Heart left ventricle (tissue), 16 donors: Measurements from ENCODE around the gene TMCO5A. TPM values are rescaled to one million over a fixed set of nuclear protein-coding genes. Genes with fewer than 3 reads are reported as not detected.

ENCODE experiments used
- ATAC-seq, 4 donors: fragments of 200-7000 bp; cut with Tn5 transposase; one replicate each; pipeline ENCODE4 v1.9.1; 2020 to 2022; ENCODE audit warnings: moderate library complexity in 4 of 4, mild to moderate bottlenecking in 3 of 4, moderate number of reproducible peaks in 1 of 4
- DNase-seq, 5 donors: peaks; one replicate each; pipeline ENCODE4 v3.0.0-alpha.2; 2020
- H3K27ac ChIP-seq, 12 donors: fragments of 200-600 bp; sonication (generic) in 4 of 12; one replicate each; pipeline versions ENCODE4 v1.5.0 to v1.8.0; 2016 to 2022; ENCODE audit warnings: mild to moderate bottlenecking in 2 of 12
- H3K27me3 ChIP-seq, 9 donors: fragments of 200-600 bp; sonication (generic) in 2 of 9; one replicate each; pipeline versions ENCODE4 v1.5.1 to v1.8.0; 2016 to 2022; ENCODE audit warnings: mild to moderate bottlenecking in 3 of 9
- H3K36me3 ChIP-seq, 9 donors: fragments of 200-600 bp; sonication (generic) in 2 of 9; one replicate each; pipeline versions ENCODE4 v1.5.0 to v1.8.0; 2018 to 2022; ENCODE audit warnings: mild to moderate bottlenecking in 2 of 9
- H3K4me1 ChIP-seq, 12 donors: fragments of 200-600 bp; sonication (generic) in 4 of 12; one replicate each; pipeline versions ENCODE4 v1.5.0 to v1.8.0; 2016 to 2022; ENCODE audit warnings: mild to moderate bottlenecking in 3 of 12
- H3K4me3 ChIP-seq, 12 donors: fragments of 200-600 bp; sonication (generic) in 4 of 12; one replicate each; pipeline versions ENCODE4 v1.5.0 to v1.8.0; 2017 to 2022; ENCODE audit warnings: mild to moderate bottlenecking in 9 of 12, moderate library complexity in 4 of 12
- H3K9me3 ChIP-seq, 12 donors: fragments of 200-600 bp; sonication (generic) in 4 of 12; one replicate each; pipeline versions ENCODE4 v1.5.0 to v1.8.0; 2016 to 2022; ENCODE audit warnings: mild to moderate bottlenecking in 1 of 12
- CTCF ChIP-seq, 12 donors: fragments of 200-600 bp; sonication (generic) in 4 of 12; IDR thresholded peaks; one replicate each; pipeline versions ENCODE4 v1.5.0 to v1.8.0; 2018 to 2022; ENCODE audit warnings: antibody characterized with exemption in 12 of 12, mild to moderate bottlenecking in 5 of 12
- POLR2A ChIP-seq, 2 donors: fragments of 450-650 bp; IDR thresholded peaks; one replicate each; pipeline ENCODE4 v1.6.1; 2017; ENCODE audit warnings: antibody characterized with exemption in 2 of 2, mild to moderate bottlenecking in 2 of 2, moderate library complexity in 2 of 2
- WGBS, 4 donors: extraction: QIAGEN DNeasy Blood & Tissue Kit in 2 of 4; methylation state at CpG; one replicate each; pipeline versions ENCODE4 v1.1.5 to v1.1.7; 2013 to 2018; 5-methylcytosine and 5-hydroxymethylcytosine counted together
- intact Hi-C, 10 donors: fragments of 100-400 bp; cut with DNase I; formaldehyde crosslinking; loops; one replicate each; pipeline versions ENCODE4 v1.11.1 to v1.14.2; 2022
- long read RNA-seq, 3 donors: library from polyadenylated mRNA; unstranded; transcript quantifications; one replicate each; pipeline ENCODE4 v2.0.0, GENCODE V29; 2020 to 2021
- polyA plus RNA-seq, 2 donors: library from polyadenylated mRNA; stranded (reverse); fragments of 200-250 nt; gene quantifications; one replicate each; pipeline ENCODE4 v1.2.3, GENCODE V29; 2013
- total RNA-seq, 9 donors: library from RNA; depleted of rRNA in 2 of 9; stranded (reverse); fragments of >200 nt in 2 of 9; fragmentation: NEBNext Ultra II Directional in 3 of 9; extraction: Animal tissue kit (Norgen Biotek cat#: 25700) in 3 of 9; gene quantifications; one replicate each; pipeline versions ENCODE4 v1.1.0 to v1.2.4, GENCODE V29; 2016 to 2023
- donor health status: ischemic (EF 13 %, LVEDD 7.1; RV severe dilation, severe dysfunction).
- donor health status: healthy with polysubstance abuse.
- donor health status: DM: no; HTN: yes; CAD: no.
- donor health status: DM: no; HTN: no; CAD: no.
- donor health status: ischemic (EF 25% LVEDD 6.9; RV normal size, moderate dysfunction).
- donor health status: ischemic (EF 25% LVEDD 5.7; RV mildly dilated, moderate dysfunction).
- donor health status: healthy.
- donor health status: DM: yes; HTN: yes; CAD: no.
- donor health status: ischemic (EF 35%, LVEDD 5.7; RV mildly dilated, moderate dysfunction).
- donor health status: nonischemic (EF 11% LVEDD 7.7; RV severe dilation, severe dysfunction).
- donor health status: DM: yes; HTN: yes; CAD: no.
- donor health status: PGD.
- donor health status: ischemic (EF 29% LVEDD 5.4; RV normal size, mild dysfunction).
- donor health status: nonischemic (EF 23%, LVEDD 6.1; RV moderate dilation, normal function).

TMCO5A gene
- total RNA-seq (not detected), polyA plus RNA-seq (not detected)
- long read RNA-seq, donor 1: 0 reads
- long read RNA-seq, donor 2: 0 reads
- long read RNA-seq, donor 3: 0 reads

GRCh38 chr15:37934340-37934739, at the start of gene TMCO5A:
TMCO5A (plus strand) TSS chr15:37934640; CDS start chr15:37936324, 1,684 bp downstream.
- DNase-seq (no peak), ATAC-seq (no peak)
- 52 to 67% (median 58%) methylated on average over 1 of the region's 1 CpG for WGBS, 4 donors
- H3K36me3 ChIP-seq: no peaks in the 10 kb centered on the region
- no peaks in the 10 kb centered on the region for H3K4me1 ChIP-seq
- no peaks in the 10 kb centered on the region for H3K27me3 ChIP-seq
- no peaks in the 10 kb centered on the region for H3K9me3 ChIP-seq
- no peak within 1 kb of the TSS for H3K27ac ChIP-seq
- intact Hi-C loops: no loop called here
- no peak within 1 kb of the TSS for H3K4me3 ChIP-seq
- no peak for TF ChIP-seq POLR2A (IDR thresholded peaks at IDR 0.05)
- no peak for TF ChIP-seq CTCF (IDR thresholded peaks at IDR 0.05)

GRCh38 chr15:37885651-37886050, 48.8 kb upstream of the TMCO5A start:
- DNase-seq: no peak
- intact Hi-C loops: loop anchor here in 4 of 10 donors (5.0 to 10.0 kb wide), 4 partner anchors 123 to 1003 kb away; no protein-coding TSS in a partner anchor
- ATAC-seq: no peak
- no peaks in the 10 kb centered on the region for H3K36me3 ChIP-seq
- no peak overlapping the region for H3K27ac ChIP-seq
- TF ChIP-seq POLR2A (IDR thresholded peaks at IDR 0.05): no peak
- TF ChIP-seq CTCF (IDR thresholded peaks at IDR 0.05): no peak
- no peak overlapping the region for H3K4me3 ChIP-seq
- peaks cover 0 to 8% (median 0%) of the 10 kb centered on the region in 12 donors for H3K4me1 ChIP-seq
- H3K9me3 ChIP-seq: no peaks in the 10 kb centered on the region
- H3K27me3 ChIP-seq: no peaks in the 10 kb centered on the region

GRCh38 chr15:37888356-37888755, 46.1 kb upstream of the TMCO5A start:
- DNase-seq (no peak), ATAC-seq (no peak)
- Histone ChIP-seq H3K4me1 (peaks cover 0 to 8% (median 0%) of the 10 kb centered on the region in 12 donors), H3K4me3 (no peak overlapping the region), H3K36me3 (no peaks in the 10 kb centered on the region), H3K27ac (no peak overlapping the region), H3K9me3 (no peaks in the 10 kb centered on the region), H3K27me3 (peaks cover 0 to 1% (median 0%) of the 10 kb centered on the region in 9 donors)
- intact Hi-C loops: loop anchor here in 4 of 10 donors (5.0 to 10.0 kb wide), 4 partner anchors 126 to 1006 kb away; no protein-coding TSS in a partner anchor
- 79 to 89% (median 85%) methylated on average over 4 of the region's 4 CpGs for WGBS, 4 donors
- TF ChIP-seq POLR2A (IDR thresholded peaks at IDR 0.05) (no peak), CTCF (IDR thresholded peaks at IDR 0.05) (no peak)

GRCh38 chr15:37891766-37892368, 42.6 kb upstream of the TMCO5A start:
- WGBS, 4 donors: 47 to 50% (median 48%) methylated on average over 4 of the region's 4 CpGs

More at GRCh38 chr15:37891766-37892368, 42.6 kb upstream of the TMCO5A start:
- Histone ChIP-seq H3K36me3 (no peaks in the 10 kb centered on the region), H3K4me3 (no peak overlapping the region), H3K4me1 (no peaks in the 10 kb centered on the region), H3K9me3 (no peaks in the 10 kb centered on the region), H3K27me3 (peaks cover 0 to 5% (median 0%) of the 10 kb centered on the region in 9 donors), H3K27ac (no peak overlapping the region)
- DNase-seq (no peak), ATAC-seq (peak in 3 of 4 donors; percentile 42 to 74 (median 45))
- no peak for TF ChIP-seq POLR2A (IDR thresholded peaks at IDR 0.05)
- TF ChIP-seq CTCF (IDR thresholded peaks at IDR 0.05): peak; percentile 46 to 80 (median 68)
- intact Hi-C loops: no loop called here
